Mesendoderm (in vitro differentiated cells): ENCODE measurements around the gene CNTLN. TPM values are rescaled to one million over a fixed set of nuclear protein-coding genes. Genes with fewer than 3 reads are reported as not detected.
A peak's percentile ranks its signal among the peaks of the same experiment; 100 is the strongest.

Experiments
- DNase-seq: peaks from one replicate; pipeline ENCODE4 v3.0.0; 2013
- H2AK5ac ChIP-seq: 2 replicates; pipeline ENCODE4 v1.6.1; 2013; ENCODE audit warnings: low read length, inconsistent platforms
- H2BK120ac ChIP-seq: 2 replicates; pipeline ENCODE4 v1.6.1; 2013; ENCODE audit warnings: low read depth, mild to moderate bottlenecking, low read length, moderate library complexity, mixed read lengths
- H2BK15ac ChIP-seq: replicated peaks from 2 replicates; pipeline ENCODE4 v1.6.1; 2013; ENCODE audit warnings: low read depth, mild to moderate bottlenecking, moderate library complexity
- H2BK5ac ChIP-seq: 2 replicates; pipeline ENCODE4 v1.6.1; 2013; ENCODE audit warnings: low read length, inconsistent platforms
- H3K18ac ChIP-seq: 2 replicates; pipeline ENCODE4 v1.6.1; 2013; ENCODE audit warnings: mild to moderate bottlenecking, low read length, mixed read lengths
- H3K23ac ChIP-seq: one replicate; pipeline ENCODE4 v1.6.1; 2013; ENCODE audit warnings: low read length
- H3K27ac ChIP-seq: 2 replicates; pipeline ENCODE4 v1.5.1; 2013; ENCODE audit warnings: low read depth, mild to moderate bottlenecking, inconsistent platforms, low read length, moderate library complexity
- H3K27me3 ChIP-seq: 2 replicates; pipeline ENCODE4 v1.6.1; 2013; ENCODE audit warnings: low read length, control low read depth, mild to moderate bottlenecking, inconsistent platforms; ENCODE audit not compliant: insufficient read depth, poor library complexity
- H3K36me3 ChIP-seq: 2 replicates; pipeline ENCODE4 v1.6.1; 2013; ENCODE audit warnings: low read length, inconsistent platforms; ENCODE audit not compliant: control insufficient read depth, insufficient read depth
- H3K4ac ChIP-seq: one replicate; pipeline ENCODE4 v1.6.1; 2013; ENCODE audit warnings: low read depth, mild to moderate bottlenecking, low read length, moderate library complexity
- H3K4me1 ChIP-seq: 2 replicates; pipeline ENCODE4 v1.6.1; 2013; ENCODE audit warnings: low read depth, low read length, inconsistent platforms; ENCODE audit not compliant: control insufficient read depth
- H3K4me2 ChIP-seq: 2 replicates; pipeline ENCODE4 v1.6.1; 2013; ENCODE audit warnings: low read length
- H3K4me3 ChIP-seq: 2 replicates; pipeline ENCODE4 v1.5.1; 2013; ENCODE audit warnings: mild to moderate bottlenecking, low read length
- H3K56ac ChIP-seq: one replicate; pipeline ENCODE4 v1.6.1; 2013; ENCODE audit warnings: low read length
- H3K79me1 ChIP-seq: 2 replicates; pipeline ENCODE4 v1.6.1; 2013; ENCODE audit warnings: low read length, inconsistent platforms
- H3K79me2 ChIP-seq: 2 replicates; pipeline ENCODE4 v1.6.1; 2013; ENCODE audit warnings: mild to moderate bottlenecking, low read length; ENCODE audit not compliant: control insufficient read depth, insufficient read depth
- H3K9ac ChIP-seq: 2 replicates; pipeline ENCODE4 v1.6.1; 2013; ENCODE audit warnings: low read length, inconsistent platforms
- H4K5ac ChIP-seq: one replicate; pipeline ENCODE4 v1.6.1; 2013; ENCODE audit warnings: low read length
- H4K8ac ChIP-seq: one replicate; pipeline ENCODE4 v1.6.1; 2013; ENCODE audit warnings: low read depth, mild to moderate bottlenecking, control low read depth, low read length, moderate library complexity
- WGBS: extraction: QIAGEN DNeasy Blood & Tissue Kit; methylation state at CpG from one replicate; pipeline ENCODE4 v1.1.7; 2013; ENCODE audit warnings: low lambda C conversion rate, missing lambda C conversion rate; ENCODE audit not compliant: insufficient coverage; ENCODE audit errors: extremely low coverage; 5-methylcytosine and 5-hydroxymethylcytosine counted together
- polyA plus RNA-seq, 2 experiments: library from polyadenylated mRNA; stranded (reverse); fragments of 200-250 nt; gene quantifications; one replicate each; pipeline ENCODE4 v1.2.3, GENCODE V29; 2013

Gene CNTLN, protein sequence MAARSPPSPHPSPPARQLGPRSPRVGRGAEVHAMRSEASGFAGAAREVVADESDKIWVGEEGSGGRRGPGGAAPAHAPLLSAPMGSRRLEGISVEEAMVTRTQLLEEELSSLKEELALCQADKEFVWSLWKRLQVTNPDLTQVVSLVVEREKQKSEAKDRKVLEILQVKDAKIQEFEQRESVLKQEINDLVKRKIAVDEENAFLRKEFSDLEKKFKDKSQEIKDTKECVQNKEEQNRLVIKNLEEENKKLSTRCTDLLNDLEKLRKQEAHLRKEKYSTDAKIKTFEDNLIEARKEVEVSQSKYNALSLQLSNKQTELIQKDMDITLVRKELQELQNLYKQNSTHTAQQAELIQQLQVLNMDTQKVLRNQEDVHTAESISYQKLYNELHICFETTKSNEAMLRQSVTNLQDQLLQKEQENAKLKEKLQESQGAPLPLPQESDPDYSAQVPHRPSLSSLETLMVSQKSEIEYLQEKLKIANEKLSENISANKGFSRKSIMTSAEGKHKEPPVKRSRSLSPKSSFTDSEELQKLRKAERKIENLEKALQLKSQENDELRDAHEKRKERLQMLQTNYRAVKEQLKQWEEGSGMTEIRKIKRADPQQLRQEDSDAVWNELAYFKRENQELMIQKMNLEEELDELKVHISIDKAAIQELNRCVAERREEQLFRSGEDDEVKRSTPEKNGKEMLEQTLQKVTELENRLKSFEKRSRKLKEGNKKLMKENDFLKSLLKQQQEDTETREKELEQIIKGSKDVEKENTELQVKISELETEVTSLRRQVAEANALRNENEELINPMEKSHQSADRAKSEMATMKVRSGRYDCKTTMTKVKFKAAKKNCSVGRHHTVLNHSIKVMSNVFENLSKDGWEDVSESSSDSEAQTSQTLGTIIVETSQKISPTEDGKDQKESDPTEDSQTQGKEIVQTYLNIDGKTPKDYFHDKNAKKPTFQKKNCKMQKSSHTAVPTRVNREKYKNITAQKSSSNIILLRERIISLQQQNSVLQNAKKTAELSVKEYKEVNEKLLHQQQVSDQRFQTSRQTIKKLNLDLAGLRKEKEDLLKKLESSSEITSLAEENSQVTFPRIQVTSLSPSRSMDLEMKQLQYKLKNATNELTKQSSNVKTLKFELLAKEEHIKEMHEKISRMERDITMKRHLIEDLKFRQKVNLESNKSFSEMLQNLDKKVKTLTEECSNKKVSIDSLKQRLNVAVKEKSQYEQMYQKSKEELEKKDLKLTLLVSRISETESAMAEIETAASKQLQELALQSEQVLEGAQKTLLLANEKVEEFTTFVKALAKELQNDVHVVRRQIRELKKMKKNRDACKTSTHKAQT (N-terminal part only)
- polyA plus RNA-seq (2013, experiment 1 of 2): 8.6 TPM
- polyA plus RNA-seq (2013, experiment 2 of 2): 8.6 TPM

DNA sequence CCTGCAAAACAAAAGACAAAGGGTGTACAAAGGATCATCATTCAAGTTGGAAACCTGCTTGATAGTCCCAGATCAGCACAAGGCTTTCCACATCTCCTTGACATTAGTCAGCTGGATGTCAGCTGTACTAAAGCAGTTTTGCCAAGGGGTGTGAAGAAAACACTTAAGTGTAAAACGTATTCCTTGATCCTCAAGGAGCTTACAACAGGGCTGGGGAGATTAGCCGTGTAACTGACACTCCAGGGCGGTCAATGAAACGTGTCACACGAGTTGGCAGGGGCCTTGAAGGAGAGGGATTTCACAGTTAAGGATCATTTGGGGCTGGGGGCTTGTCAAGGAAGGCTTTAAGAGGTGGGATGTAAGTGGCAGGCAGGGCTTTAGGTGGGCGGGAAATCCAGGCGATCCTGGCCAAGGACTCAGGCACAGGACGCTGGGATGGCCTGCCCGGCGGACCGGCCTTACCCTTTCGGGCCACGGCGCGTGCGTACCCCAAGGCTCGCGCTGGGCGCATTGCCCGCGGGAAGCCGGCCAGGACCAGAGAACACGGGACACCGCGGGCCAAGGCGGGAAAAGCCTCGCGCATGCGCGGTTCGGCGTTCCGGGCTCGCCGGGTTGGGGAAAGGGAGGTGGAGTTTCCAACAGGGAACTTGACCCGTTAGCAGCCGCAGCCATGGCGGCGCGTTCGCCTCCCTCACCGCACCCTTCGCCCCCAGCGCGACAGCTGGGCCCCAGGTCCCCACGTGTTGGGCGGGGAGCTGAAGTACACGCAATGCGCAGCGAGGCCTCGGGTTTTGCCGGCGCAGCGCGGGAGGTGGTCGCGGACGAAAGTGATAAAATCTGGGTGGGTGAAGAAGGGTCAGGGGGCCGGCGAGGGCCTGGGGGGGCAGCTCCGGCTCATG lies at the start of gene CNTLN:
TSS of gene CNTLN (plus strand) at position 645 of the 899 bp plus-strand sequence. CDS start at position 671, 26 bp downstream.
- H3K27ac ChIP-seq: no peak within 1 kb of the TSS
- no peaks in the 10 kb centered on the region for H3K79me2 ChIP-seq
- DNase-seq: peak; percentile 93
- no peaks in the 10 kb centered on the region for H3K27me3 ChIP-seq
- H3K4me2 ChIP-seq: peak within 1 kb of the TSS; percentile 46
- H3K36me3 ChIP-seq: no peaks in the 10 kb centered on the region
- H3K4me3 ChIP-seq: peak within 1 kb of the TSS; percentile 70
- H2AK5ac ChIP-seq: no peak within 1 kb of the TSS
- peak within 1 kb of the TSS; percentile 86 for H3K23ac ChIP-seq
- peak within 1 kb of the TSS; percentile 97 for H3K56ac ChIP-seq
- no CpG with 5 or more reads among the region's 61 CpGs for WGBS
- peak within 1 kb of the TSS; percentile 32 for H2BK120ac ChIP-seq
- H2BK15ac ChIP-seq: no peak within 1 kb of the TSS
- peak within 1 kb of the TSS; percentile 93 for H3K9ac ChIP-seq
- H3K79me1 ChIP-seq: no peaks in the 10 kb centered on the region
- peak within 1 kb of the TSS; percentile 83 for H3K4ac ChIP-seq
- H4K5ac ChIP-seq: no peak within 1 kb of the TSS
- H2BK5ac ChIP-seq: peak within 1 kb of the TSS; percentile 70
- peak within 1 kb of the TSS; percentile 82 for H3K18ac ChIP-seq
- H3K4me1 ChIP-seq: peaks cover 4% of the 10 kb centered on the region
- no peak within 1 kb of the TSS for H4K8ac ChIP-seq

DNA sequence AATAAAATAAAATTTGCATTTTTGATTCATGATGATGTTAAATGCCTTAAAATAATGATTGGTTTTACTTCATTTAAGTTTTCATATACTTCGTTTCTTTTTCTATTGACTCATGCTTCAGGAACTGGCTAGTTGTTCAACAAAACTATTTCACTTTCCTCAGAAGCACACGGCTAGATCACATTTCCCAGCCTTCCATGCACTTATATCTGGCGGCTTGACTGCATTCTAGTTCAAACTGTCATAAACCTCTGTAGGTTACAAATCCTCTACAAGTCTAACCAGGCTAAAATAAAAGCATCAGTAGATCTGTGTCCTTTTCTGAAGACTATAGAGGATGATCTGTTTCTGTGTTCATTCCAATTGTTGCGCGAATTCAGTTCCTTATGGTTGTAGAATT lies 46.3 kb upstream of the CNTLN start:
- H3K27ac ChIP-seq: no peak overlapping the region
- no peak overlapping the region for H3K18ac ChIP-seq
- H2BK5ac ChIP-seq: no peak overlapping the region
- no peaks in the 10 kb centered on the region for H3K36me3 ChIP-seq
- H2BK120ac ChIP-seq: no peak overlapping the region
- H2AK5ac ChIP-seq: no peak overlapping the region
- no peak overlapping the region for H3K23ac ChIP-seq
- no peaks in the 10 kb centered on the region for H3K4me1 ChIP-seq
- no peak overlapping the region for H3K4me3 ChIP-seq
- H3K79me2 ChIP-seq: no peaks in the 10 kb centered on the region
- H3K79me1 ChIP-seq: no peaks in the 10 kb centered on the region
- no peak overlapping the region for H3K9ac ChIP-seq
- no CpG with 5 or more reads among the region's 5 CpGs for WGBS
- no peak overlapping the region for H3K4me2 ChIP-seq
- no peaks in the 10 kb centered on the region for H3K27me3 ChIP-seq
- H3K56ac ChIP-seq: no peak overlapping the region
- no peak overlapping the region for H4K5ac ChIP-seq
- no peak overlapping the region for H2BK15ac ChIP-seq
- no peak overlapping the region for H4K8ac ChIP-seq
- H3K4ac ChIP-seq: no peak overlapping the region
- DNase-seq: no peak

DNA sequence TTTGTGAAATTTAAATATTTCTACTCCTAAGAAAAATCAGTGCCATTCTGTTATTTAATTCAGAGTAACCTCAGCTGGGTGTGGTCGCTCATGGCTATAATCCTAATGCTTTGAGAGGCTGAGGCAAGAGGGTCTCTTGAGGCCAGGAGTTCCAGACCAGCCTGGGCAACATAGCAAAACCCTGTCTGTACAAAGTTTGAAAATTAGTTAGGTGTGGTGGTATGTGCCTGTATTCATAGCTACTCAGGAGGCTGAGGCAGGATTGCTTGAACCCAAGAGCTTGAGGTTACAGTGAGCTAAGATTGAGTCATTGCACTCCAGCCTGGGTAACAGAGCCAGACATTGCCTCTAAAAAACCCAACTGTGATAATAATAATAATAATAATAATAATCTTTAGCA lies 44.8 kb upstream of the CNTLN start:
- H3K36me3 ChIP-seq: no peaks in the 10 kb centered on the region
- H3K79me2 ChIP-seq: no peaks in the 10 kb centered on the region
- no peak overlapping the region for H3K4me2 ChIP-seq
- H2BK5ac ChIP-seq: no peak overlapping the region
- no peaks in the 10 kb centered on the region for H3K79me1 ChIP-seq
- H3K27me3 ChIP-seq: no peaks in the 10 kb centered on the region
- H4K8ac ChIP-seq: no peak overlapping the region
- no peaks in the 10 kb centered on the region for H3K4me1 ChIP-seq
- H3K23ac ChIP-seq: no peak overlapping the region
- no peak overlapping the region for H3K27ac ChIP-seq
- H2AK5ac ChIP-seq: no peak overlapping the region
- WGBS: no CpG with 5 or more reads among the region's 1 CpG
- DNase-seq: no peak
- H3K4ac ChIP-seq: no peak overlapping the region
- no peak overlapping the region for H2BK120ac ChIP-seq
- H2BK15ac ChIP-seq: no peak overlapping the region
- H4K5ac ChIP-seq: no peak overlapping the region
- H3K9ac ChIP-seq: no peak overlapping the region
- H3K18ac ChIP-seq: no peak overlapping the region
- no peak overlapping the region for H3K56ac ChIP-seq
- H3K4me3 ChIP-seq: no peak overlapping the region

DNA sequence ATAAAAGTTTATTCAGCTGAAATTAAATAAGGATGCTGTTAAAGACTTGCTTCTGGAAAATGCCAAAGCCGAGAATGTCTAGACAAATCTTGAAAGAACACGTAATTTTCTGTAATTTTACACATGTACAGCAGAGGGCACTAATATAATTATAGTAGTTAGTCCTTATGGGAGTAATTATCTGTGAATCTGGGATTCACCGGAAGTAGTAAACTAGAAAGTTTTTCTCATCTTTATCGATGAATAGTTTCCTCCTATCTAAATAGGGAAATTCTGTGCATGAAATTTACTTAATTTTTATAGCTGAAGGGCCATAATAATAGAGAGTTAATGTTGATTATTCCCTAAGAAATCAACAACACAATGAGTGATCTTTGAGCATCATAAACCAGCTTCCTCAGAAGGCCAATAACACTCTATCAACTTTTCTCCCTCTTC lies 18.4 kb upstream of the CNTLN start:
- H2BK120ac ChIP-seq: no peak overlapping the region
- H3K18ac ChIP-seq: no peak overlapping the region
- no peak overlapping the region for H4K8ac ChIP-seq
- H3K4me1 ChIP-seq: no peaks in the 10 kb centered on the region
- no peak overlapping the region for H3K56ac ChIP-seq
- no peaks in the 10 kb centered on the region for H3K79me1 ChIP-seq
- no peak overlapping the region for H3K4ac ChIP-seq
- no peak overlapping the region for H2BK15ac ChIP-seq
- no peak overlapping the region for H2AK5ac ChIP-seq
- H3K4me3 ChIP-seq: no peak overlapping the region
- no peak overlapping the region for H3K9ac ChIP-seq
- no peak overlapping the region for H3K27ac ChIP-seq
- H3K4me2 ChIP-seq: no peak overlapping the region
- H3K36me3 ChIP-seq: no peaks in the 10 kb centered on the region
- WGBS: no CpG with 5 or more reads among the region's 4 CpGs
- H3K23ac ChIP-seq: no peak overlapping the region
- H3K79me2 ChIP-seq: no peaks in the 10 kb centered on the region
- peak; percentile 38 for DNase-seq
- no peak overlapping the region for H2BK5ac ChIP-seq
- H4K5ac ChIP-seq: no peak overlapping the region
- no peaks in the 10 kb centered on the region for H3K27me3 ChIP-seq

GRCh38 chr9:17117372-17117771 lies 17.5 kb upstream of the CNTLN start:
- H3K4me2 ChIP-seq: no peak overlapping the region
- H3K4ac ChIP-seq: no peak overlapping the region
- H3K79me1 ChIP-seq: no peaks in the 10 kb centered on the region
- H2BK15ac ChIP-seq: no peak overlapping the region
- no peak overlapping the region for H2BK120ac ChIP-seq
- no peak for DNase-seq
- no peak overlapping the region for H4K8ac ChIP-seq
- H3K27ac ChIP-seq: no peak overlapping the region
- H3K56ac ChIP-seq: no peak overlapping the region
- no peak overlapping the region for H3K9ac ChIP-seq
- no peaks in the 10 kb centered on the region for H3K4me1 ChIP-seq
- no peaks in the 10 kb centered on the region for H3K36me3 ChIP-seq
- H3K79me2 ChIP-seq: no peaks in the 10 kb centered on the region
- H3K23ac ChIP-seq: no peak overlapping the region
- WGBS: no CpG with 5 or more reads among the region's 3 CpGs
- no peak overlapping the region for H2BK5ac ChIP-seq
- no peak overlapping the region for H4K5ac ChIP-seq
- H3K4me3 ChIP-seq: no peak overlapping the region
- no peaks in the 10 kb centered on the region for H3K27me3 ChIP-seq
- no peak overlapping the region for H3K18ac ChIP-seq
- H2AK5ac ChIP-seq: no peak overlapping the region
